Keratinocyte (primary cell): Measurements from ENCODE around the gene AKAP13. TPM values are rescaled to one million over a fixed set of nuclear protein-coding genes. Genes with fewer than 3 reads are reported as not detected.

ENCODE experiments used
- DNase-seq: peaks from one replicate; pipeline ENCODE4 v3.0.0-alpha.2; 2011; ENCODE audit warnings: low read depth, missing footprints, low spot score
- FAIRE-seq: peaks from 2 replicates; lab custom pipeline; 2011; peaks lifted over from hg19 to GRCh38; lab: Jason Lieb, UNC
- H2AFZ ChIP-seq: 2 replicates; pipeline ENCODE4 v1.6.0; 2012; ENCODE audit warnings: low read length, control low read depth, inconsistent platforms; ENCODE audit not compliant: control insufficient read depth
- H3K27ac ChIP-seq: 2 replicates; pipeline ENCODE4 v1.5.1; 2011; ENCODE audit warnings: low read length; ENCODE audit not compliant: control insufficient read depth, insufficient read depth
- H3K27me3 ChIP-seq: 3 replicates; pipeline ENCODE4 v1.6.0; 2011; ENCODE audit warnings: low read length; ENCODE audit not compliant: control insufficient read depth, insufficient read depth; ENCODE audit errors: extremely low read depth
- H3K36me3 ChIP-seq, 2 experiments: 2 replicates in 1 of 2; 3 replicates in 1 of 2; pipeline ENCODE4 v1.5.1; 2011; ENCODE audit warnings: low read length in 2 of 2, mild to moderate bottlenecking in 1 of 2; ENCODE audit not compliant: control insufficient read depth in 2 of 2, insufficient read depth in 2 of 2; ENCODE audit errors: extremely low read depth in 1 of 2
- H3K4me1 ChIP-seq: 3 replicates; pipeline ENCODE4 v1.5.1; 2011; ENCODE audit warnings: low read length; ENCODE audit not compliant: control insufficient read depth, insufficient read depth; ENCODE audit errors: extremely low read depth
- H3K4me2 ChIP-seq: 3 replicates; pipeline ENCODE4 v1.6.0; 2011; ENCODE audit warnings: low read depth, low read length; ENCODE audit not compliant: control insufficient read depth, insufficient read depth; ENCODE audit errors: extremely low read depth
- H3K4me3 ChIP-seq, 3 experiments: fragments of 200-600 bp in 1 of 3; sonication (generic) in 1 of 3; 2 replicates in 2 of 3; 3 replicates in 1 of 3; pipeline ENCODE4 v1.5.1; 2011 to 2016; ENCODE audit warnings: low read length in 3 of 3, mild to moderate bottlenecking in 3 of 3, control low read depth in 2 of 3, inconsistent platforms in 1 of 3, low read depth in 1 of 3, mixed read lengths in 1 of 3, mixed run types in 1 of 3, moderate library complexity in 1 of 3; ENCODE audit not compliant: control insufficient read depth in 2 of 3, insufficient read depth in 2 of 3; ENCODE audit errors: extremely low read depth in 1 of 3
- H3K79me2 ChIP-seq: 2 replicates; pipeline ENCODE4 v1.6.0; 2012; ENCODE audit warnings: low read length; ENCODE audit not compliant: control insufficient read depth, insufficient read depth
- H3K9ac ChIP-seq: 3 replicates; pipeline ENCODE4 v1.6.0; 2011; ENCODE audit warnings: low read length; ENCODE audit not compliant: control insufficient read depth, insufficient read depth; ENCODE audit errors: extremely low read depth
- H3K9me1 ChIP-seq: 3 replicates; pipeline ENCODE4 v1.6.0; 2011; ENCODE audit warnings: low read length; ENCODE audit not compliant: control insufficient read depth, insufficient read depth; ENCODE audit errors: extremely low read depth
- H3K9me3 ChIP-seq: 2 replicates; pipeline ENCODE4 v1.5.1; 2012; ENCODE audit warnings: low read depth, low read length; ENCODE audit not compliant: control insufficient read depth
- H4K20me1 ChIP-seq: 3 replicates; pipeline ENCODE4 v1.6.0; 2011; ENCODE audit warnings: low read length; ENCODE audit not compliant: control insufficient read depth, insufficient read depth; ENCODE audit errors: extremely low read depth
- EZH2 ChIP-seq: IDR thresholded peaks from one replicate; pipeline ENCODE4 v1.6.1; 2012; ENCODE audit warnings: inconsistent platforms, mild to moderate bottlenecking, low read length, moderate library complexity
- dilution Hi-C: fragments of 300-500 bp; cut with MboI; formaldehyde crosslinking; loops from one replicate; pipeline ENCODE4 v1.7.0; 2020; ENCODE audit warnings: low sequenced_read_pairs; ENCODE audit not compliant: extremely low pct_ligation_motif_present
- polyA plus RNA-seq, 5 experiments: library from polyadenylated mRNA; depleted of rRNA in 3 of 5; stranded (reverse) in 3 of 5; stranded (forward) in 1 of 5; unstranded in 1 of 5; fragments of >200 nt; gene quantifications; 1 replicate in 1 of 5; 2 replicates in 3 of 5; 3 replicates in 1 of 5; pipeline versions ENCODE4 v1.2.1 to v1.2.3, GENCODE V29; 2011 to 2012; ENCODE audit warnings: missing spikeins in 2 of 5, low read depth in 1 of 5, low replicate concordance in 1 of 5
- TF ChIP-seq, protein P1 (sequence below), 3 experiments: IDR thresholded peaks in 1 of 3; conservative IDR thresholded peaks in 1 of 3; optimal IDR thresholded peaks in 1 of 3; 2 replicates in 2 of 3; 3 replicates in 1 of 3; pipeline versions ENCODE3 to v1.5.1; 2011; ENCODE audit warnings: low read length in 3 of 3, mild to moderate bottlenecking in 3 of 3, moderate library complexity in 2 of 3, control low read depth in 1 of 3, inconsistent platforms in 1 of 3; ENCODE audit not compliant: insufficient read depth in 2 of 3; ENCODE audit errors: extremely low read depth in 1 of 3

AKAP13 gene
- polyA plus RNA-seq, 1 donor (not counting 4 experiments of a cell fraction or from before 2014, with no cell fraction given), result 16.7 TPM

DNA sequence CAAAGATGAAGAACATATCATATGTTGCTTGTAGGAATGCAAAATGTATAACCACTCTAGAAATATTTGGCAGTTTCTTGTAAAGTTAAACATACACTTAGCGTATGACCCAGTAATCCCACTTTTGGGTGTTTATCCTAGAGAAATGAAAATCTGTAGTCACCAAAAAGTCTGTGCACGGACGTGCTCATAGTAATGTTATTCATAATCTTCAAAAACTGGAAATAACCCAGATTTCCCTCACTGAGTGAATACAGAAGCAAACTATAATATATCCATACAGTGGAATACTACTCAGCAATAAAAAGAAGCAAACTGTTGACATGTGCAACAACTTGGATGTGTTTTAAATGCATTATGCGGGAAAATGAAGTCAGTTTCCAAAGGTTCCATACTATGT lies 155.9 kb downstream of the AKAP13 start:
- dilution Hi-C loops, result no loop called here
- no peaks in the 10 kb centered on the region for H3K9me3 ChIP-seq
- no peak for DNase-seq
- H3K9me1 ChIP-seq, result no peaks in the 10 kb centered on the region
- FAIRE-seq, result no peak
- no peak for TF ChIP-seq EZH2
- TF ChIP-seq, protein P1, sequence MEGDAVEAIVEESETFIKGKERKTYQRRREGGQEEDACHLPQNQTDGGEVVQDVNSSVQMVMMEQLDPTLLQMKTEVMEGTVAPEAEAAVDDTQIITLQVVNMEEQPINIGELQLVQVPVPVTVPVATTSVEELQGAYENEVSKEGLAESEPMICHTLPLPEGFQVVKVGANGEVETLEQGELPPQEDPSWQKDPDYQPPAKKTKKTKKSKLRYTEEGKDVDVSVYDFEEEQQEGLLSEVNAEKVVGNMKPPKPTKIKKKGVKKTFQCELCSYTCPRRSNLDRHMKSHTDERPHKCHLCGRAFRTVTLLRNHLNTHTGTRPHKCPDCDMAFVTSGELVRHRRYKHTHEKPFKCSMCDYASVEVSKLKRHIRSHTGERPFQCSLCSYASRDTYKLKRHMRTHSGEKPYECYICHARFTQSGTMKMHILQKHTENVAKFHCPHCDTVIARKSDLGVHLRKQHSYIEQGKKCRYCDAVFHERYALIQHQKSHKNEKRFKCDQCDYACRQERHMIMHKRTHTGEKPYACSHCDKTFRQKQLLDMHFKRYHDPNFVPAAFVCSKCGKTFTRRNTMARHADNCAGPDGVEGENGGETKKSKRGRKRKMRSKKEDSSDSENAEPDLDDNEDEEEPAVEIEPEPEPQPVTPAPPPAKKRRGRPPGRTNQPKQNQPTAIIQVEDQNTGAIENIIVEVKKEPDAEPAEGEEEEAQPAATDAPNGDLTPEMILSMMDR (optimal IDR thresholded peaks at IDR 0.05 in 1 of 3, IDR thresholded peaks at IDR 0.05 in 1 of 3, conservative IDR thresholded peaks at IDR 0.05 in 1 of 3; ENCODE audit: extremely low read depth in 1 of 3, insufficient read depth in 2 of 3, low read length in 3 of 3), result no peak
- no peak overlapping the region for H3K9ac ChIP-seq
- H3K27ac ChIP-seq, result no peak overlapping the region
- H3K4me2 ChIP-seq, result no peak overlapping the region
- H3K4me3 ChIP-seq, result no peak overlapping the region
- no peak overlapping the region for H2AFZ ChIP-seq
- H3K36me3 ChIP-seq, result peaks cover 3 to 5% of the 10 kb centered on the region in 2 experiments
- no peaks in the 10 kb centered on the region for H3K4me1 ChIP-seq
- no peaks in the 10 kb centered on the region for H3K27me3 ChIP-seq
- no peaks in the 10 kb centered on the region for H4K20me1 ChIP-seq
- H3K79me2 ChIP-seq, result peaks cover 2% of the 10 kb centered on the region

DNA sequence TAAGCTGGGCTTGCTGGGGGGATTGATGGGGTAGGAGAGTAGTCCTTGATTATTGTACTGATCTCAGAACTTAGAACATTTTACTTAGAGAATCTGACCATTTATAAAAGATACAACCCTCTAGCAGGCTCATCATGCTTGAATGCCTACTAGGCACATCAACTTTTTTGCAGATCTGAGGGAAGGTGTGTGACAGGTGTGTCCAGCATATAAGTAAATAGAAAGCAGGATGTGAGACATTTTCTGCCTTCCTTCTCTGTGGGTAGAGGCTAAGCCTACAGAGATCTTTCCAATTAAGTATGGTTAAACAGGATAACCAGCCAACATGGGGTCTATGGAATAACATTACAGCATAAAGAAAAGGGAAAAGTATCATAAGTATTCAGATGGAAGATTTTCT lies 159.1 kb downstream of the AKAP13 start:
- H3K27ac ChIP-seq, result no peak overlapping the region
- H3K4me2 ChIP-seq, result no peak overlapping the region
- TF ChIP-seq EZH2, result no peak
- TF ChIP-seq, protein P1 (optimal IDR thresholded peaks at IDR 0.05 in 1 of 3, IDR thresholded peaks at IDR 0.05 in 1 of 3, conservative IDR thresholded peaks at IDR 0.05 in 1 of 3; ENCODE audit: extremely low read depth in 1 of 3, insufficient read depth in 2 of 3, low read length in 3 of 3), result no peak
- FAIRE-seq (no peak), DNase-seq (no peak)
- dilution Hi-C loops, result no loop called here
- H3K36me3 ChIP-seq, result peaks cover 3 to 8% of the 10 kb centered on the region in 2 experiments
- H3K9me3 ChIP-seq, result no peaks in the 10 kb centered on the region
- H4K20me1 ChIP-seq, result no peaks in the 10 kb centered on the region
- H3K9me1 ChIP-seq, result no peaks in the 10 kb centered on the region
- no peaks in the 10 kb centered on the region for H3K27me3 ChIP-seq
- no peak overlapping the region for H2AFZ ChIP-seq
- peaks cover 2% of the 10 kb centered on the region for H3K79me2 ChIP-seq
- peaks cover 6% of the 10 kb centered on the region for H3K4me1 ChIP-seq
- H3K4me3 ChIP-seq, result no peak overlapping the region
- H3K9ac ChIP-seq, result no peak overlapping the region
